Neural cell (in vitro differentiated cells): ENCODE measurements around the gene PLOD2.

Experiments
- EZH2 ChIP-seq: fragments of 200-600, 300-800 bp; shearing (Covaris generic), sonication (generic); IDR thresholded peaks from 2 replicates; pipeline ENCODE4 v1.6.1; 2014; ENCODE audit warnings: antibody characterized with exemption, low read length, borderline replicate concordance, mild to moderate bottlenecking; ENCODE audit not compliant: insufficient read depth, poor library complexity, severe bottlenecking
- TF ChIP-seq, protein P1 (sequence below): fragments of 450-650 bp; IDR thresholded peaks from 2 replicates; pipeline ENCODE4 v1.5.1; 2014; ENCODE audit warnings: antibody characterized with exemption, mild to moderate bottlenecking, moderate library complexity; ENCODE audit not compliant: poor library complexity, severe bottlenecking

- TF ChIP-seq, protein P1, sequence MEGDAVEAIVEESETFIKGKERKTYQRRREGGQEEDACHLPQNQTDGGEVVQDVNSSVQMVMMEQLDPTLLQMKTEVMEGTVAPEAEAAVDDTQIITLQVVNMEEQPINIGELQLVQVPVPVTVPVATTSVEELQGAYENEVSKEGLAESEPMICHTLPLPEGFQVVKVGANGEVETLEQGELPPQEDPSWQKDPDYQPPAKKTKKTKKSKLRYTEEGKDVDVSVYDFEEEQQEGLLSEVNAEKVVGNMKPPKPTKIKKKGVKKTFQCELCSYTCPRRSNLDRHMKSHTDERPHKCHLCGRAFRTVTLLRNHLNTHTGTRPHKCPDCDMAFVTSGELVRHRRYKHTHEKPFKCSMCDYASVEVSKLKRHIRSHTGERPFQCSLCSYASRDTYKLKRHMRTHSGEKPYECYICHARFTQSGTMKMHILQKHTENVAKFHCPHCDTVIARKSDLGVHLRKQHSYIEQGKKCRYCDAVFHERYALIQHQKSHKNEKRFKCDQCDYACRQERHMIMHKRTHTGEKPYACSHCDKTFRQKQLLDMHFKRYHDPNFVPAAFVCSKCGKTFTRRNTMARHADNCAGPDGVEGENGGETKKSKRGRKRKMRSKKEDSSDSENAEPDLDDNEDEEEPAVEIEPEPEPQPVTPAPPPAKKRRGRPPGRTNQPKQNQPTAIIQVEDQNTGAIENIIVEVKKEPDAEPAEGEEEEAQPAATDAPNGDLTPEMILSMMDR: no peak
- TF ChIP-seq EZH2: no peak
Measured at GRCh38 chr3:146172586-146172985, 11.6 kb upstream of the PLOD2 start.
